Heart left ventricle (tissue), 13 donors: Measurements from ENCODE around the gene SREBF1.

Experiments used
- POLR2A ChIP-seq, 2 donors: fragments of 450-650 bp; IDR thresholded peaks; one replicate each; pipeline ENCODE4 v1.6.1; 2017; ENCODE audit warnings: antibody characterized with exemption in 2 of 2, mild to moderate bottlenecking in 2 of 2, moderate library complexity in 2 of 2
- TF ChIP-seq, protein P1 (sequence below), 12 donors: fragments of 200-600 bp; sonication (generic) in 4 of 12; IDR thresholded peaks; one replicate each; pipeline versions ENCODE4 v1.5.0 to v1.8.0; 2018 to 2022; ENCODE audit warnings: antibody characterized with exemption in 12 of 12, mild to moderate bottlenecking in 5 of 12
- donor health status: ischemic (EF 13 %, LVEDD 7.1; RV severe dilation, severe dysfunction).
- donor health status: DM: no; HTN: yes; CAD: no.
- donor health status: DM: no; HTN: no; CAD: no.
- donor health status: ischemic (EF 25% LVEDD 6.9; RV normal size, moderate dysfunction).
- donor health status: ischemic (EF 25% LVEDD 5.7; RV mildly dilated, moderate dysfunction).
- donor health status: ischemic (EF 35%, LVEDD 5.7; RV mildly dilated, moderate dysfunction).
- donor health status: nonischemic (EF 11% LVEDD 7.7; RV severe dilation, severe dysfunction).
- donor health status: DM: yes; HTN: yes; CAD: no.
- donor health status: PGD.
- donor health status: ischemic (EF 29% LVEDD 5.4; RV normal size, mild dysfunction).
- donor health status: nonischemic (EF 23%, LVEDD 6.1; RV moderate dilation, normal function).

GRCh38 chr17:17819111-17819510 lies 17.7 kb downstream of the SREBF1 start:
- TF ChIP-seq, protein P1, sequence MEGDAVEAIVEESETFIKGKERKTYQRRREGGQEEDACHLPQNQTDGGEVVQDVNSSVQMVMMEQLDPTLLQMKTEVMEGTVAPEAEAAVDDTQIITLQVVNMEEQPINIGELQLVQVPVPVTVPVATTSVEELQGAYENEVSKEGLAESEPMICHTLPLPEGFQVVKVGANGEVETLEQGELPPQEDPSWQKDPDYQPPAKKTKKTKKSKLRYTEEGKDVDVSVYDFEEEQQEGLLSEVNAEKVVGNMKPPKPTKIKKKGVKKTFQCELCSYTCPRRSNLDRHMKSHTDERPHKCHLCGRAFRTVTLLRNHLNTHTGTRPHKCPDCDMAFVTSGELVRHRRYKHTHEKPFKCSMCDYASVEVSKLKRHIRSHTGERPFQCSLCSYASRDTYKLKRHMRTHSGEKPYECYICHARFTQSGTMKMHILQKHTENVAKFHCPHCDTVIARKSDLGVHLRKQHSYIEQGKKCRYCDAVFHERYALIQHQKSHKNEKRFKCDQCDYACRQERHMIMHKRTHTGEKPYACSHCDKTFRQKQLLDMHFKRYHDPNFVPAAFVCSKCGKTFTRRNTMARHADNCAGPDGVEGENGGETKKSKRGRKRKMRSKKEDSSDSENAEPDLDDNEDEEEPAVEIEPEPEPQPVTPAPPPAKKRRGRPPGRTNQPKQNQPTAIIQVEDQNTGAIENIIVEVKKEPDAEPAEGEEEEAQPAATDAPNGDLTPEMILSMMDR (IDR thresholded peaks at IDR 0.05), result no peak
- no peak for TF ChIP-seq POLR2A (IDR thresholded peaks at IDR 0.05)
